Erythroblast (primary cell): ENCODE measurements around the gene OLFML2A.

Source experiments
- DNase-seq, 2 experiments: peaks; one replicate each; lab custom pipeline; 2025; lab: John Stamatoyannopoulos, UW
- GATA1 ChIP-seq: IDR thresholded peaks from 2 replicates; pipeline ENCODE4 v1.6.1; 2011; ENCODE audit warnings: low read depth, mild to moderate bottlenecking, control low read depth, low read length, moderate library complexity
- POLR2A ChIP-seq: IDR thresholded peaks from 2 replicates; pipeline ENCODE4 v1.6.1; 2011; ENCODE audit warnings: mild to moderate bottlenecking, low read length

OLFML2A gene

DNA sequence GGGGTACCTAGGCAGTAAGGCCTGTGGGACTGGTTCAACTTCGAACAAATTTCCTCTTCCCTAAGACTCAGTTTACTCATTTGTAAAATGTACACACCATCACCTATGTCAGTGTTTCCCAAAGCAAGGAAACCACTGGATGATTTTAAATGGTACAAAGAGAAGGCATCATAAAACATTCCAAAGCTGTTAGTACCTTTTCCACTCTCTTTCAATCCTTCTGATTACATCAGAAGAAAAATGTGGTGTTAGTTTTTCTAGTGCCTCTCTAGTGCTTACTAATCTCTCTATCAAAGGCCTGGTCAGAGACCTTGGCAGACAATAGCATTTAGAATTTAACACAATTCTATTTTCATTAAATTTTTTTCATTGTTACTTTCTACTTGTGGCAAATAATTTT lies 24.0 kb upstream of the OLFML2A start:
- TF ChIP-seq POLR2A = no peak
- DNase-seq = no peak

DNA sequence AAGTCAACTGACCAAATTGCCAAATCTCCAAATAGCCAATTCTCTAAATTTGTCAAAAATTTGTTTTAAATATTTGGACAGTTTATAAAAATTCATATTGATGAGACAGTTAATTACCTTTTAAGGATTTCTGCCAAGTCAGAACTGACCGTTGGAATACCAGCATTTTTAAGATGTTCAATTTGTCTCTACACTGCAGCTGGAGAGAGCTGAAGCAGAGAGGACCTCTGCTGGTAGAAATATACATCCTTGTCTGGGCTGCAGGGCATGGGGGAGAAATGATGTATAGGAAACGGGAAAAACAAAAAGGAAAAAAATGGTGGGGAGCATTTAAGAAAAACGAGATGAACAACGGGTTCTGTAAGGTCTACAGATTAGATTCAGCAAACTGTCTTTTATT lies 22.6 kb upstream of the OLFML2A start:
- peak; percentile 18 to 19 for DNase-seq
- TF ChIP-seq POLR2A (no peak), GATA1 (no peak)

DNA sequence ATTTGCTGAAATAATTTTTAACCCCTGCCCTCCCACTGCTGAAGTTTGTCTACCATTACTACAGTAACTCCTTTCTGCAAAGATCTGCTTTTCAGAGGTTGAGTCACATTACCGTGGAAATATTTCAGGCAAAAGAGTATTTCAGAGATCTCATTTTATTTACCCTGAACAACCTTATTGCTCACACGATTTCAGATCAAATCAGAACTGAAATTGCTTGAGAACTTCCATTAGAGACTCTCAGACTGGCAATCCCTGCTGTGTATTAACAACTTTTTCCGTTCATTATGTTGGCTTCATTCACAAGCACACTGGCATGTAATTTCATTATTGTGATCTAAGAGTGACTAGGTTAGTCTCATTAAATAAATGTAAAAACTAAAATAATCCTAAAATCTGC lies 21.9 kb upstream of the OLFML2A start:
- no peak for DNase-seq
- no peak for TF ChIP-seq POLR2A
- TF ChIP-seq GATA1 = no peak

DNA sequence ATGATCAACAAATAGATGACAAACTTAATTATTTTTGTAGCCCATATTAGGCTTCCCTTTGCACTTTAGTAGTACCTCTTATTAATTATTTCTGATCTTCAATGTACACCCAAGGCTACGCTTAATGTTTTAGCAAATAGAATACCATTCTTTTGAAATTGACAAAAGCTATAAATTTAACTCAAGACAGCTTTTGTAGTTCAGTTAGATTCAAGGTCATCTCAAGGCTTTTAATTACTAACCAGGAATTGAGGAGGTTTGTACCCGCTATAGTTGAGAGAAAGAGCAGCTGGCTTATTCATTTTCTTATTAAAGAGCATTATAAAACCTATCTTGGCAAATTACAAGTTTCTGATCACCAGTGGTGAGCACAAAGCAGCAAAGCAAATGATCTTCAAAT lies 20.9 kb upstream of the OLFML2A start:
- TF ChIP-seq GATA1 (no peak), POLR2A (no peak)
- DNase-seq = no peak

DNA sequence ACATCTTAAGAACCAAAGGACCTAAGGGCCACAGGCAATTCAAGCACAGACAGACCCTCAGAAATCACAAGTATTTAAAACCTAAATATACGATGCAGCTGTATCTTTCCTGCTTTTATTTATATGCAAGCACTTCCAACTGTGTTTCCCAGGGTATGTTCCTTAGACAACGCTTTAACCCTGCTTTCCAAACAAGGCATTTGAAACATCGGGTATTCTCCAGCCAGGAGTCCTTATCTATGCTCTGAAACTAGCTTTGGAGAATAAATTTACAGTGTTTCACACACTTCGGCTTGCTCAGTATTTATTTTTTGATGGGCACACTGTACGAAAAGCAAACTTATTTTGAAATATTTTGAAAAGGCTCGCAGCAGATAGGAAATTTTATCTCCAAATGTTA lies 19.3 kb upstream of the OLFML2A start:
- TF ChIP-seq GATA1 (no peak), POLR2A (no peak)
- peak; percentile 16 to 32 for DNase-seq

DNA sequence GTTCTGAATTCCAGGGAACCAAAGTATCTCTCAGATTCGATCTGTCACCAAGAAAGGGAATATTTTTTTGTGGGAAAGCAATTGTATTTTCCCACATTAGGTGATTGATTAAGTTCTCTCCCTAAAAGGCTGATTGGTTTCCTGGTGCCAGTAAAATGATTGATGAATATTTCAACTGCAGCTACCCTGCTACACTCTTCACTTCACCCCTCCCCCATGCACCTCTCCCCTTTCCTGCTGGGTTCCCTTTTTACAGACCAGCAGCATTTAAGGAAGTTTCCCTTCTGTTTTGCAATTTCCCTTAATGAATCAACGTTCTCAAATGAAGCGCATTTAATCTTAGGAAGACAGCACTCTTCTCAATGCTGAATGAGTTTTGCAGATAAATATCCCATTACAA lies 18.9 kb upstream of the OLFML2A start:
- DNase-seq = peak; percentile 19 to 29
- TF ChIP-seq POLR2A (no peak), GATA1 (no peak)

DNA sequence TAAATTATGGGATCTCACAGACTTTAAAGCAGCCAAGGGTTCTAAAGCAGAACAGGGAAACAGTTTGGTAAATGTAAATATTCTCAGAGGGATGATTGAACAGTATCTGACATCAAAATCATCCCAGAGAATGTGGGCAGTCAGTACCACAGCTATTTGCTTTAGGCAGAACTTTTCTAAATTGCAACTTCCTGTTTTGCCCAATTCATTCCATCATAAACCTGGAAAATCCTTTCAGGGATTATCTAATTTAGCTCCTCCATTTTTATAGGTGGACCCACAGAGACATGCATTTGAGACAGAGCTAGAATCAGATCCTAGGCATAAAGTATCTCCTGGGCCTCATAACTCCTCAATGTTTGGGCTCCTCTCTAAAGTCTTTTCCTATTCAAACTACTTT lies 18.2 kb upstream of the OLFML2A start:
- TF ChIP-seq POLR2A = no peak
- no peak for TF ChIP-seq GATA1
- no peak for DNase-seq

DNA sequence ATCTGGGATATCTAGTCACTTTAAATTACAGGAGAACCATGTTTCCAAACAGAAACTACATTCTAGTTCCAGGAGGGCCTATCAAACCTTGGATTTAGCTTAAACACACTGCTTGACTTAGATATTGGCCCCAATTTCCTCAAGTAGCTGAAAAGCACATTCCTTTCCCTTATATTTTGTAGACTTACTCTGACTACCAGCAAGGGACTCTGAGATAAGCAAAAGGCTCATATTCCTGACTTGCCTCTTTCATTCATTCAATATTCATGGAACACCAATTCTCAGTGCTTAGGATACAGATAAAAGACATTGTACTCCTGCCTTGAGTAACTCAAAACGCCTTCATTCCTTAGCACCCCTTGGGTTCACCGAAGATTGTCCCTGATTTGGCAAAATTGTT lies 17.6 kb upstream of the OLFML2A start:
- TF ChIP-seq GATA1 (no peak), POLR2A (no peak)
- no peak for DNase-seq

DNA sequence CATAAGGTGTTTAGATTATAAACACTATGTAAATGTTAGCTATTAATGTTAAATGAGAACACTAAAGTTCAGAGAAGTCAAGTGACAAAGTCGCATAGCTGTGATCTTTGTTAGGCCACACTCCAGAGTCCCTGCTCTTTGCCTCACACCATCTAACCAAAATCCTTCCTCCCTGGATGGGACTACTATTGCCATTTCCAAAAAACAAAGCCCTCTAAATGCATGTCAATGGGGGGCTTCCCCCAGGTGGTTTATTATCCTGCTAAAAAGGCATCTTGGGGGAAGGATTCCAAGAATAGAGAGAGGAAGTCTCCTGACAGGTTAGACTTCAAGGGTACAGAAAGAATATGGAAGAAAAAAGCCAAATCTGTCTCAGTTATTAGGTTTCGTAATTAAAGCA lies 16.2 kb upstream of the OLFML2A start:
- no peak for DNase-seq
- no peak for TF ChIP-seq POLR2A
- no peak for TF ChIP-seq GATA1

DNA sequence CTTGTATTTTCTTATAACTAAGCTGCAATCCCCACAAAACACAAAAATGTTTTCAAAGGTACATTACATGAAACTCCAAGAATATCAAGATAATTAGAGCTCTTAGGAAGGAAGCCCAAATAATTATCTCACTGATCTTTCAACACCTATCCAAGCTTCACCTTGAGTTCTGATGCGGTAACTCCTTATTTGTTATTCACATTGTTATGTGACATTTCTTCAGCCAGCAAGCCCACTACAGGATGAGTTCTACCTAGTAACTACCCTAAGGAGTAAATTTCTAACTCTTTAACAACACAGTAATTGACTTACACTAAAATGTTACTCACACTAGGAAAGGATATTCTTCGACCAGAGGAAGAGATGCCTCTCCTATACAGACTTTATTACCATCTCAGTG lies 15.7 kb upstream of the OLFML2A start:
- TF ChIP-seq POLR2A = no peak
- DNase-seq = no peak

DNA sequence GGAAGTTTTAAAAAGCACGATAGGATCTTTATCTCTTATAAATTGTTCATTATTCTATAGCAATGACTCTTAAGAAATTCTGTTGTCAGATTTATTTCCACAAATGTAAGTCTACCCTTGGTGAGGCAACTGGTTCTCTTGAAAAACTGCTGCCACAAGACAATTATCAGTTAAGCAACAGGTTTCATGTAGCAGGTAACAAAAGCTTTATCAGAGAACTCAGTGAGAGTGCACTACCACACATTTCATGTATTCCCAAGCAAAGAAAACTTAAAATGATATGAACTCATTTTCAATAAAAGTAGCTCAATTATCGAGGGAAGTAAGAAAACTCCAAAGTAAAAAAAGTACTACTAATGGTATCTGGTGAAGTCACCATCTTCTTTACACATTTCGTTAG lies 15.2 kb upstream of the OLFML2A start:
- no peak for TF ChIP-seq POLR2A
- TF ChIP-seq GATA1 = no peak
- no peak for DNase-seq

DNA sequence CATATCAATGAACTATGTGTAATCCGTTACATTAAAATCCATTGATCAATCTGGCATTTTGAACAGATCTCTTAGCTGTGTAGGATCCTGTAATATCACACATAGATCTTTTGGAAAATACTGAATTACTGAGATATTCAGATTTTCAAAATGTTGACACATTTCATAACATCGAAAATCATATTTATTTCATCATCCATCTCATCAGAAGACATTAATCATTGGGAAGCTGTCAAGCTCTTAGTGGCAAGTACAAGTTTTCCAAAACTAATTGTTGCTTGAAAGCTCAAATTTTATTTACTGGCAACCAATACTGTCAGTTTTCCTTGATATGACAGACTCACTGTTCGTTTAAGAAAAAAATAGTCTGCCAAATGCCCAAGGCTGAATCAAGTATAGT lies 14.3 kb upstream of the OLFML2A start:
- DNase-seq = no peak
- TF ChIP-seq GATA1 (no peak), POLR2A (no peak)

DNA sequence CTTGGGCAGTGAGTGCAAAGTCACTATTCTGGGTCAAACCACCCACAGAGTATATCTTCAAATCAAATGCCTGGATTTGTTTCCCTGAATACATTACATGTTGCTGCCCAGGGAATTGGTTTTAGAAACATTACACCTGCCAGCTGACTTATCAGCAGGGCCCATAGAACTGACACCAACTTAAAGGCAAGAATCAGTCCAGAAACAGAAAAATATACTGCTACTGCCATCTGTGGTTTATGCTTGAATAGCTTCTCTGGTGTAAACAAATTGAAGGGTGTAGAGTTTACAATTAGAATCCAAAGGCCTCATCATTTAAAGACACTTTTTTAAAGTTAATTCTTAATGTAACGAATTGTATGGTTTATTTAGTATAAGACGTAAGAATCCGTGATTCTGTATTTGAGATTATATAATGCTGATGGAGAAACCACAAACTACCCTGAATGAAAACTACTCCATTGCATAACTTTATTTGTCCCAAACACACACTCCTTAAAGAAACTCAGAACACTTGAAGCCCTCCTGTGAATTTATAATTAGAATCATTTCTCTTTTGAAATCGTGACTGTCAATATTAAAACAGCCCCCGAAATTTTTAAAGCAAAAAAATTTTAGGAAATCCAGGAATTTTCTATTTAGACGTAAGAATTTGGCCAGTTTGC lies 12.0 kb upstream of the OLFML2A start:
- TF ChIP-seq GATA1 = no peak
- TF ChIP-seq POLR2A = no peak
- DNase-seq = peak; percentile 56 to 57

DNA sequence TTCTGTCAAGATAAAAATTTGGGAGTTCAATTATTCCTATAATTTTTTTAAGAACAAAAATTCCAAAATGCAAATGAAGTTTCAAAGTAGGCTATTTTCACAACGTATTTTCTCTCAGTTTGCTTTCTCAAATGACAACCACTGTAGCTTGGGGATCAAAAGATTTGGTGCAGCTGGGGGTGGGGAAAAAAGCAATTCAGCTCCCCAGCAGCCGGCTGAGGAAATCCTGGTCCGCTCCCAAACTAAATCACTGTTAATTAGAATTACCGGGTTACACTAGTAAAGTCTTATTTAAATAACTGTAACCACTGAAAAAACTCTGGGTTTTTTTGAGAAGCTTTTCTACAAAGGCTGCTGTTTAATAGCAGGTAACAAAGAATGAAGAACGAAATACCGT lies 11.5 kb upstream of the OLFML2A start:
- no peak for DNase-seq
- TF ChIP-seq GATA1 (no peak), POLR2A (no peak)

DNA sequence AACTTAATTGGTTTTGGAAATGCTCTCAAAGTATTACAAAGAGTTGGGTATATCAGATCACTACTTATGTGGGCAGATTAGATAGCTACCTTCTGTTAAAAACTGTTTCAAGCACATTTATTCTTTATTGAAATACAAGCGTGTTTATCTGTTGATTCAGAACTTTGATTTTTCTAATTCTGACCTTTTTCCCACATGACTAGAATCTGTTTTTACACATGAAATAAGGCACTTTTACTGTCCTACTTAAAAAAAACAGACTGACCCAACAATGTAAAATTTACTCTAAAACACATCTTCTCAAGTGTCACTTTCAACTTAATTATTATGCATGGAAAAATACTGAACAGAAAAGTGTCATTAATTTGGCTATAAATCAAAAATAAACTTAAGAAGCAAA lies 10.6 kb upstream of the OLFML2A start:
- no peak for DNase-seq
- TF ChIP-seq GATA1 = no peak
